ENCODE results near the gene ANKS1A.

ANKS1A gene

DNA sequence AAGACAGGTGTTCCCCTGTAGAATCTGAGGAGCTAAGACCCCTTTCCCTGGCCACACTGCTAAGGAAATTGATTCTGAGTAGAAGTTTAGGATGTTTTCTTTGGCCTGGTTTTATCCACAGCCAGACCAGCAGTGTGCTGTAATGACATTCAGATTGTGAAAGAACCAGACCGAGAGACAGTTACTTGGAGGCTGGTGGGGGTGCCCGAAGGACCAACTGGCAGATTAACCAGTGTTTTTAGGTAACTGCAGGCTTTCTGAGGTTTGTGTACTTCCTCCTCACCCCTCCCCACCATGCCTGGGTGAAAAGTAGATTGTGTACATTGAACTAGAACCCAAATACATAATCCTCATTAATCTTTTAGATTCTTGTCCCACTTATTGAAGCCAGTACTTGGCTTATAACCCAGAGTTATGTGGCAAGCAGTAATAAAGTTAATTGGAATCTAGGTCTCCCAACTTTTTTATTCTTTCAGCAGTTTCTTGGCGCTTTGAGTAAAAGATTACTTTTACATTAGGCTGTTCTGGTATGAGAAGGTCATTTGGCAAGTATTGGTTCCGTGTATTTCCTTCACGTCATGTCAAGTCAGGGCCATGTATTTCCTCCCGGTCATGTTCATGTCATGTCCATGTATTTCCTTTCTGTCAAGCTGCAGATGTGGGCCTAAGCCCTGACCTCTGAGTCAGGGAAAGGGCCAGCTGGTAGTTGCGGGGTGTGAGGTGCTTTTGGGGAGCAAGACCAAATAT, 158.4 kb downstream of the ANKS1A start:
- DNase-seq (ENCODE audit: low read depth) = no peak
- no peak overlapping the region for H3K4me3 ChIP-seq (ENCODE audit: low read depth, low read length)
- TF ChIP-seq, protein P1, sequence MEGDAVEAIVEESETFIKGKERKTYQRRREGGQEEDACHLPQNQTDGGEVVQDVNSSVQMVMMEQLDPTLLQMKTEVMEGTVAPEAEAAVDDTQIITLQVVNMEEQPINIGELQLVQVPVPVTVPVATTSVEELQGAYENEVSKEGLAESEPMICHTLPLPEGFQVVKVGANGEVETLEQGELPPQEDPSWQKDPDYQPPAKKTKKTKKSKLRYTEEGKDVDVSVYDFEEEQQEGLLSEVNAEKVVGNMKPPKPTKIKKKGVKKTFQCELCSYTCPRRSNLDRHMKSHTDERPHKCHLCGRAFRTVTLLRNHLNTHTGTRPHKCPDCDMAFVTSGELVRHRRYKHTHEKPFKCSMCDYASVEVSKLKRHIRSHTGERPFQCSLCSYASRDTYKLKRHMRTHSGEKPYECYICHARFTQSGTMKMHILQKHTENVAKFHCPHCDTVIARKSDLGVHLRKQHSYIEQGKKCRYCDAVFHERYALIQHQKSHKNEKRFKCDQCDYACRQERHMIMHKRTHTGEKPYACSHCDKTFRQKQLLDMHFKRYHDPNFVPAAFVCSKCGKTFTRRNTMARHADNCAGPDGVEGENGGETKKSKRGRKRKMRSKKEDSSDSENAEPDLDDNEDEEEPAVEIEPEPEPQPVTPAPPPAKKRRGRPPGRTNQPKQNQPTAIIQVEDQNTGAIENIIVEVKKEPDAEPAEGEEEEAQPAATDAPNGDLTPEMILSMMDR (IDR thresholded peaks at IDR 0.05; ENCODE audit: insufficient read depth, low read depth, low read length, missing control alignments) = no peak

GRCh38 chr6:35048031-35048613, 159.1 kb downstream of the ANKS1A start:
- DNase-seq (ENCODE audit: low read depth) = no peak
- TF ChIP-seq, protein P1 (IDR thresholded peaks at IDR 0.05; ENCODE audit: insufficient read depth, low read depth, low read length, missing control alignments) = no peak
- H3K4me3 ChIP-seq (ENCODE audit: low read depth, low read length) = no peak overlapping the region

DNA sequence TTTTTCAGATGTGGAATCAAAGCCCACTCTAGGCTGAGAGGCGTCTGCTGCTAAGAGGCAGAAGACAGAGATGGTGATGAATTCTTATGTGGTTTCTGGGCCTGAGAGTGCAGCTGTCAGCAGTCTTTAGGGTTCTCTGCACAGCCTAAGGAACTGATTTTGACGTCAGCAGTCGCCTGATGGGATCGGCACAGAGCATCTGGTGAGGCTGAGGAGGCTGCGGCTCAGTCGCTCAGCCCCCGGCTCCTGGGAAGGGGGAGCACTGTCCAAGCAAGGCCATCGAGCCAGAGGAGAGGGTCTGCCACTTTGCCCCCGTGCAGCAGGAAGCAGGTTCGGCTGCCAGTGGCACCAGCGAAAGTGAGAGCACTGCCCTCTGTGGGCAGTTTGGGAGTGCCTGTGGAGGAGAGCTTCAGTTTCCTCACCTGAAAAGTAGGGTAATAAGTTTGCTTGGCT, 159.6 kb downstream of the ANKS1A start:
- TF ChIP-seq, protein P1 (IDR thresholded peaks at IDR 0.05; ENCODE audit: insufficient read depth, low read depth, low read length, missing control alignments) = peak; percentile 0
- DNase-seq (ENCODE audit: low read depth) = no peak
- H3K4me3 ChIP-seq (ENCODE audit: low read depth, low read length) = no peak overlapping the region

DNA sequence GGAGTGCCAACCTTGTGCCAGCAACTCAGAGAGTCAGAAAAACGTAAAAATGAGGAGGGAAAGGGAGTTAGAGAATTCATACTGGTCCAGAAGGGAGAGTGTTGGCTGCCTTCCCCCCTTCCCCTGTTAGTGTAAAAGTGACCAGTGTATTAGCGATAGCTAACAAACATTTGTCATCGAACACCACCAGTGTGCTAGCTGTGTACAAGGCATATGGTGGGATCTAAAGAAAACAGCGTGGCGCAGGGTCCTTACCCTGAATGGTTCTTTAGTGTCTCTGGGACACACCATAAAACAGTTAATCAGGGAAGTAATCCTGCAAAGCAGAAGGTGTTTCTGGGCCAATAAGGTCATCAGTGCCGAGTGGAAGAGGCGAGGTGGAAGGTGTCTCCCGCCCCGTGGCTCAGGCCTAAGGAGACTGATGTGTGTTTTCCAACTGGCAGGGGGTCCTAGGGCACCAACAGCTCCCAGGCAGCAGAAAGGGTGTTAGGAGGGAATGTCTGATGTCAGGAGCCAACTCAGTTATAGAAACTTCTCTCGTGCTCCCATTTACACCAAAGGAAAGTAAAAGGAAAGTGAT, 160.2 kb downstream of the ANKS1A start:
- no peak for DNase-seq (ENCODE audit: low read depth)
- H3K4me3 ChIP-seq (ENCODE audit: low read depth, low read length) = no peak overlapping the region
- TF ChIP-seq, protein P1 (IDR thresholded peaks at IDR 0.05; ENCODE audit: insufficient read depth, low read depth, low read length, missing control alignments) = no peak

GRCh38 chr6:35049900-35050756, 161.1 kb downstream of the ANKS1A start:
- TF ChIP-seq, protein P1 (IDR thresholded peaks at IDR 0.05; ENCODE audit: insufficient read depth, low read depth, low read length, missing control alignments) = no peak
- no peak overlapping the region for H3K4me3 ChIP-seq (ENCODE audit: low read depth, low read length)
- no peak for DNase-seq (ENCODE audit: low read depth)

DNA sequence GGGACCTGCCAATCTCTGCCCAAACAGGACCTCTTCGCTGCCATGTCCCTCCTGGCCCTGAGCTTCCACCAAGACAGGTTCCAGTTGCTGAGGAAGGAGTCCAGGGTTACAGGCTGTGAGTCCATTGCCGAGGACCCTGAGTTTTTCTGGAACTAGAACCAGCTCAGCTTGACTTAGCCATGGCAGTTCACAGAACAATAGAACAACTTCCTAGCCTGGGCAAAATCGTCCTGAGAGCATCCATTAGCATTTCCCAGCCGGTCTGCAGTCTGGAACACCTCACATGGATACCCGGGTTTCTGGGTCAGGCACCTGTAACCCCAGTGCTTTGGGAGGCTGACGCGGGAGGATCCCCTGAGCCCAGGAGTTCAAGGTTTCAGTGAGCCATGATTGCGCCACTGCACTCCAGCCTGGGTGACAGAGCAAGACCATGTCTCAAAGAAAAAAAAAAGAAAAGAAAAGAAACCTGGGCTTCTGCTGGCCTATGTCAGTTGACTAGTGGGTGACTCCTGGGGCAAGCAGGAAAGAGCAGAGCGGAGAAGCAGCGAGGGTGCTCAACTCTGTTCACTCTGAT, 161.8 kb downstream of the ANKS1A start:
- no peak for DNase-seq (ENCODE audit: low read depth)
- no peak overlapping the region for H3K4me3 ChIP-seq (ENCODE audit: low read depth, low read length)
- TF ChIP-seq, protein P1 (IDR thresholded peaks at IDR 0.05; ENCODE audit: insufficient read depth, low read depth, low read length, missing control alignments) = no peak
